Measurements from ENCODE around the gene LANCL3.

LANCL3 gene

GRCh38 chrX:37701588-37701987, 130.1 kb downstream of the LANCL3 start:
- Histone ChIP-seq H3K36me3 (ENCODE audit: control insufficient read depth in 4 of 4, insufficient read depth in 4 of 4, low read length in 3 of 4) (no peaks in the 10 kb centered on the region), H3K9me3 (ENCODE audit: control extremely low read depth in 1 of 5, control insufficient read depth in 4 of 5, insufficient read depth in 2 of 5, low read depth in 1 of 5, low read length in 4 of 5) (no peaks in the 10 kb centered on the region), H3K27me3 (replicated peaks in 2 of 5; ENCODE audit: control insufficient read depth in 4 of 5, insufficient read depth in 5 of 5, low read length in 4 of 5) (peaks cover 0 to 3% (median 0%) of the 10 kb centered on the region in 5 experiments), H3K4me3 (ENCODE audit: control insufficient read depth in 1 of 7, extremely low read depth in 1 of 7, insufficient read depth in 4 of 7, low read depth in 2 of 7, low read length in 6 of 7) (no peak overlapping the region), H3K4me1 (ENCODE audit: control extremely low read depth in 1 of 4, control insufficient read depth in 4 of 4, insufficient read depth in 4 of 4, low read length in 3 of 4) (no peaks in the 10 kb centered on the region), H3K27ac (ENCODE audit: insufficient read depth in 1 of 2, low read depth in 1 of 2, low read length in 2 of 2, poor library complexity in 1 of 2, severe bottlenecking in 2 of 2) (no peak overlapping the region)
- ChIA-PET POLR2A (no interaction called here), CTCF (no interaction called here)
- 71% methylated on average over 3 of the region's 4 CpGs for WGBS (ENCODE audit: insufficient coverage)
- no peak for DNase-seq

DNA sequence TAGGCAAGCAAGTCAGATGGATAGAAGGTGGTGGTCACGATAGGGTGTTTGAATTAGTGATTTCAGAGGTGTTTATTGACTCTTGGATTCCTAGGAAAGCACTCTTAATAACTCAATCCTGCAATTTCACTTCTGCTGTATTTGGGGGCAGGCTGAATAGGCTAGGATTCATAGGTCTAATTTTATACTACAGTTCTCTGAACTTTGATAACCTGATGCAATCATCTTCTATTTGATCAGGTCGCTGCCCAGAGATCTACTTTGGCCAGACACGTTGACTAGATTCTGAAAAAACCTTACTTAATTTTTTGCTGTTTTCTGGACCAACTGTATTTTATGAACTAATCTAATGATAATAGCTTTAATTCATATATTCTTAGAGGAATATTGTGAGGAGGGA, 140.5 kb downstream of the LANCL3 start:
- Histone ChIP-seq H3K4me1 (ENCODE audit: control extremely low read depth in 1 of 4, control insufficient read depth in 4 of 4, insufficient read depth in 4 of 4, low read length in 3 of 4) (no peaks in the 10 kb centered on the region), H3K4me3 (ENCODE audit: control insufficient read depth in 1 of 7, extremely low read depth in 1 of 7, insufficient read depth in 4 of 7, low read depth in 2 of 7, low read length in 6 of 7) (no peak overlapping the region), H3K36me3 (ENCODE audit: control insufficient read depth in 4 of 4, insufficient read depth in 4 of 4, low read length in 3 of 4) (no peaks in the 10 kb centered on the region), H3K27ac (ENCODE audit: insufficient read depth in 1 of 2, low read depth in 1 of 2, low read length in 2 of 2, poor library complexity in 1 of 2, severe bottlenecking in 2 of 2) (no peak overlapping the region), H3K27me3 (replicated peaks in 2 of 5; ENCODE audit: control insufficient read depth in 4 of 5, insufficient read depth in 5 of 5, low read length in 4 of 5) (no peaks in the 10 kb centered on the region), H3K9me3 (ENCODE audit: control extremely low read depth in 1 of 5, control insufficient read depth in 4 of 5, insufficient read depth in 2 of 5, low read depth in 1 of 5, low read length in 4 of 5) (no peaks in the 10 kb centered on the region)
- ChIA-PET POLR2A (no interaction called here), CTCF (no interaction called here)
- DNase-seq, result no peak
- 80% methylated on average over 2 of the region's 3 CpGs for WGBS (ENCODE audit: insufficient coverage)

GRCh38 chrX:37712458-37712857, 141.0 kb downstream of the LANCL3 start:
- 20% methylated on average over 1 of the region's 3 CpGs for WGBS (ENCODE audit: insufficient coverage)
- H3K4me3 ChIP-seq (ENCODE audit: control insufficient read depth in 1 of 7, extremely low read depth in 1 of 7, insufficient read depth in 4 of 7, low read depth in 2 of 7, low read length in 6 of 7), result no peak overlapping the region
- H3K27me3 ChIP-seq (replicated peaks in 2 of 5; ENCODE audit: control insufficient read depth in 4 of 5, insufficient read depth in 5 of 5, low read length in 4 of 5), result no peaks in the 10 kb centered on the region
- CTCF ChIA-PET, result no interaction called here
- no peak for DNase-seq
- no peaks in the 10 kb centered on the region for H3K36me3 ChIP-seq (ENCODE audit: control insufficient read depth in 4 of 4, insufficient read depth in 4 of 4, low read length in 3 of 4)
- POLR2A ChIA-PET, result no interaction called here
- H3K27ac ChIP-seq (ENCODE audit: insufficient read depth in 1 of 2, low read depth in 1 of 2, low read length in 2 of 2, poor library complexity in 1 of 2, severe bottlenecking in 2 of 2), result no peak overlapping the region
- no peaks in the 10 kb centered on the region for H3K9me3 ChIP-seq (ENCODE audit: control extremely low read depth in 1 of 5, control insufficient read depth in 4 of 5, insufficient read depth in 2 of 5, low read depth in 1 of 5, low read length in 4 of 5)
- H3K4me1 ChIP-seq (ENCODE audit: control extremely low read depth in 1 of 4, control insufficient read depth in 4 of 4, insufficient read depth in 4 of 4, low read length in 3 of 4), result no peaks in the 10 kb centered on the region

DNA sequence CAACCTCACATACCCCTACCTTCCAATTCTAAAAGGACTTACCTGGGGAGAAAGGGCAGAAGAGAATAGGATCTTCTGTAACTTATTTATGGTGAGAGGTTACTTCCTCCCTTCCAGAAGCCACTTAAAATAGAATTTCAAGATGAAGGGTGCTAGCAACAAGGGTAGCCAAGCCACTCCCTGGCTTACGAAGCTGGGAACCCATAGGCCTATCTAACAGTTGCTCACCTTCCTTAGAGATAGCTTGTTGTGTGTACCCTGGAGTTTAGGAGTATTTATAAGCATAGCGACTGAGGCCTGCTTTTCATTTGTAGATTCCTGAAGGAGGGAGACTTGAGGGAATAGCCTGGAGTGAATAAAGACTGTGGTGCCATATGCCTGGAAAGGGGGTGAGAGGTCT, 143.0 kb downstream of the LANCL3 start:
- CTCF ChIA-PET, result no interaction called here
- Histone ChIP-seq H3K27me3 (replicated peaks in 2 of 5; ENCODE audit: control insufficient read depth in 4 of 5, insufficient read depth in 5 of 5, low read length in 4 of 5) (no peaks in the 10 kb centered on the region), H3K27ac (ENCODE audit: insufficient read depth in 1 of 2, low read depth in 1 of 2, low read length in 2 of 2, poor library complexity in 1 of 2, severe bottlenecking in 2 of 2) (no peak overlapping the region), H3K4me3 (ENCODE audit: control insufficient read depth in 1 of 7, extremely low read depth in 1 of 7, insufficient read depth in 4 of 7, low read depth in 2 of 7, low read length in 6 of 7) (no peak overlapping the region), H3K9me3 (ENCODE audit: control extremely low read depth in 1 of 5, control insufficient read depth in 4 of 5, insufficient read depth in 2 of 5, low read depth in 1 of 5, low read length in 4 of 5) (peaks cover 0 to 2% (median 0%) of the 10 kb centered on the region in 5 experiments), H3K36me3 (ENCODE audit: control insufficient read depth in 4 of 4, insufficient read depth in 4 of 4, low read length in 3 of 4) (no peaks in the 10 kb centered on the region), H3K4me1 (ENCODE audit: control extremely low read depth in 1 of 4, control insufficient read depth in 4 of 4, insufficient read depth in 4 of 4, low read length in 3 of 4) (no peaks in the 10 kb centered on the region)
- no peak for DNase-seq
- 80% methylated on average over 2 of the region's 2 CpGs for WGBS (ENCODE audit: insufficient coverage)
- POLR2A ChIA-PET, result no interaction called here

DNA sequence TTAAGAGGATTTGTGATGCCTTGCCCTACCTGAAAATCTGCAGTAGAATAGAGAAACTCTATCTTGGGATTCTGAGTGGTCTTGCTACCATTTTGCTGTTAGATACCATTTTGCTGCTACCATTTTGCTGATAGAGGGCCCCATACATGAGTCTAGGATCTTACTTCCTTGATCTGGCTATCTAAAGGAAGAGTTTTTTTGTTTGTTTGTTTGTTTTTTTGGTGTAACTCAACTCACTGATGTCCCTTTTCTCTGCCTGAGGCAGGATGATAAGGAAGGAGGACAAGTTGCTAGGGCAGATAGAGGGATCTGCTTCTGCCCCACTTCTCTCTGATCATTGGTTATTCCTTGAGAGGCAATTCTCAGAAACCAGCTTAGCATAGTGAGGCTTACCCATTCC, 145.1 kb downstream of the LANCL3 start:
- no peak for DNase-seq
- Histone ChIP-seq H3K4me1 (ENCODE audit: control extremely low read depth in 1 of 4, control insufficient read depth in 4 of 4, insufficient read depth in 4 of 4, low read length in 3 of 4) (no peaks in the 10 kb centered on the region), H3K4me3 (ENCODE audit: control insufficient read depth in 1 of 7, extremely low read depth in 1 of 7, insufficient read depth in 4 of 7, low read depth in 2 of 7, low read length in 6 of 7) (no peak overlapping the region), H3K9me3 (ENCODE audit: control extremely low read depth in 1 of 5, control insufficient read depth in 4 of 5, insufficient read depth in 2 of 5, low read depth in 1 of 5, low read length in 4 of 5) (peaks cover 0 to 2% (median 0%) of the 10 kb centered on the region in 5 experiments), H3K27me3 (replicated peaks in 2 of 5; ENCODE audit: control insufficient read depth in 4 of 5, insufficient read depth in 5 of 5, low read length in 4 of 5) (no peaks in the 10 kb centered on the region), H3K27ac (ENCODE audit: insufficient read depth in 1 of 2, low read depth in 1 of 2, low read length in 2 of 2, poor library complexity in 1 of 2, severe bottlenecking in 2 of 2) (no peak overlapping the region), H3K36me3 (ENCODE audit: control insufficient read depth in 4 of 4, insufficient read depth in 4 of 4, low read length in 3 of 4) (no peaks in the 10 kb centered on the region)
- ChIA-PET CTCF (no interaction called here), POLR2A (no interaction called here)

DNA sequence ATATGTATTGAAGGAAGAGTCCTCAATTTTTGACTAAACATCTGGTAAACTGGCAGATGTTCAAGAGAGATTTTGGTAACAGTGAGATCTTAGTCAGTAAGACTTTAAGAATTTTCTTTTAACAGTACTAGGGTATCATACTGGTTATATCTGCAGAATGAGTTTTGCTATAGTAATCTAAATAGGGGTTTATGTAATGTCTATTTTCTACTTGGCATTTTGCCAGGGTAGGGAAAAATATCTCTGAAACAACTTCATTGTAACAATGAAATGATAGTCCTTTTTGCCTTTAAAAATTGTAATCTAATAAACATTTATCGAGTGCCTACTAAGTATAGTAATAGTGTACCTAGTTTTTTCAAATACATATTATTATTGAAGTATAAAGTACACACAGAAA, 146.2 kb downstream of the LANCL3 start:
- Histone ChIP-seq H3K27me3 (replicated peaks in 2 of 5; ENCODE audit: control insufficient read depth in 4 of 5, insufficient read depth in 5 of 5, low read length in 4 of 5) (no peaks in the 10 kb centered on the region), H3K27ac (ENCODE audit: insufficient read depth in 1 of 2, low read depth in 1 of 2, low read length in 2 of 2, poor library complexity in 1 of 2, severe bottlenecking in 2 of 2) (no peak overlapping the region), H3K4me1 (ENCODE audit: control extremely low read depth in 1 of 4, control insufficient read depth in 4 of 4, insufficient read depth in 4 of 4, low read length in 3 of 4) (no peaks in the 10 kb centered on the region), H3K4me3 (ENCODE audit: control insufficient read depth in 1 of 7, extremely low read depth in 1 of 7, insufficient read depth in 4 of 7, low read depth in 2 of 7, low read length in 6 of 7) (no peak overlapping the region), H3K9me3 (ENCODE audit: control extremely low read depth in 1 of 5, control insufficient read depth in 4 of 5, insufficient read depth in 2 of 5, low read depth in 1 of 5, low read length in 4 of 5) (peaks cover 0 to 2% (median 0%) of the 10 kb centered on the region in 5 experiments), H3K36me3 (ENCODE audit: control insufficient read depth in 4 of 4, insufficient read depth in 4 of 4, low read length in 3 of 4) (no peaks in the 10 kb centered on the region)
- CTCF ChIA-PET, result no interaction called here
- WGBS (ENCODE audit: insufficient coverage), result no CpG with 5 or more reads among the region's 1 CpG
- POLR2A ChIA-PET, result no interaction called here
- no peak for DNase-seq

GRCh38 chrX:37722595-37722994, 151.1 kb downstream of the LANCL3 start:
- no peak for DNase-seq
- no peak overlapping the region for H3K4me3 ChIP-seq (ENCODE audit: control insufficient read depth in 1 of 7, extremely low read depth in 1 of 7, insufficient read depth in 4 of 7, low read depth in 2 of 7, low read length in 6 of 7)
- H3K36me3 ChIP-seq (ENCODE audit: control insufficient read depth in 4 of 4, insufficient read depth in 4 of 4, low read length in 3 of 4), result no peaks in the 10 kb centered on the region
- no peaks in the 10 kb centered on the region for H3K4me1 ChIP-seq (ENCODE audit: control extremely low read depth in 1 of 4, control insufficient read depth in 4 of 4, insufficient read depth in 4 of 4, low read length in 3 of 4)
- CTCF ChIA-PET, result no interaction called here
- H3K27me3 ChIP-seq (replicated peaks in 2 of 5; ENCODE audit: control insufficient read depth in 4 of 5, insufficient read depth in 5 of 5, low read length in 4 of 5), result no peaks in the 10 kb centered on the region
- WGBS (ENCODE audit: insufficient coverage), result 33% methylated on average over 1 of the region's 1 CpG
- no peak overlapping the region for H3K27ac ChIP-seq (ENCODE audit: insufficient read depth in 1 of 2, low read depth in 1 of 2, low read length in 2 of 2, poor library complexity in 1 of 2, severe bottlenecking in 2 of 2)
- H3K9me3 ChIP-seq (ENCODE audit: control extremely low read depth in 1 of 5, control insufficient read depth in 4 of 5, insufficient read depth in 2 of 5, low read depth in 1 of 5, low read length in 4 of 5), result peaks cover 0 to 3% (median 0%) of the 10 kb centered on the region in 5 experiments
- POLR2A ChIA-PET, result no interaction called here

DNA sequence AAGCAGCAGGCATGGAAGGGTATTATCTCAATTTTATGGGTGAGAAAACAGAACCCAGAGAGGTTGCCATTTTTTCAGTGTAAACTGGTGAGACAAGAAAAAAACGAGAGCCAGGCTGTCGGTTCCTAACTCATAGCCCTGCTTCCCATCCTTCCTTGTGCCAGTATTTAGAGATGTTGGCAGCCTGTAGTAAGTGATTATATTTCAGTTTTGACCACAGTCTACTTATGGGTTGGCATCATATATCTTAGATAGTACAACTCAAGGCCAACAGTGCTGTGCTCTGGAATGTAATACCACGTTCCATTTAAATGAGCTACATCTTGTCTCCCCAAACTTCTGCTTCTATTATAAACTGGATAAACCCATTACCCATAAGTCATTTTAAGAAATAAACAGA, 154.9 kb downstream of the LANCL3 start:
- DNase-seq, result no peak
- no peak overlapping the region for H3K4me3 ChIP-seq (ENCODE audit: control insufficient read depth in 1 of 7, extremely low read depth in 1 of 7, insufficient read depth in 4 of 7, low read depth in 2 of 7, low read length in 6 of 7)
- CTCF ChIA-PET, result no interaction called here
- POLR2A ChIA-PET, result no interaction called here
- no CpG with 5 or more reads among the region's 3 CpGs for WGBS (ENCODE audit: insufficient coverage)
- H3K9me3 ChIP-seq (ENCODE audit: control extremely low read depth in 1 of 5, control insufficient read depth in 4 of 5, insufficient read depth in 2 of 5, low read depth in 1 of 5, low read length in 4 of 5), result peaks cover 0 to 3% (median 0%) of the 10 kb centered on the region in 5 experiments
- no peaks in the 10 kb centered on the region for H3K27me3 ChIP-seq (replicated peaks in 2 of 5; ENCODE audit: control insufficient read depth in 4 of 5, insufficient read depth in 5 of 5, low read length in 4 of 5)
- H3K4me1 ChIP-seq (ENCODE audit: control extremely low read depth in 1 of 4, control insufficient read depth in 4 of 4, insufficient read depth in 4 of 4, low read length in 3 of 4), result no peaks in the 10 kb centered on the region
- H3K36me3 ChIP-seq (ENCODE audit: control insufficient read depth in 4 of 4, insufficient read depth in 4 of 4, low read length in 3 of 4), result no peaks in the 10 kb centered on the region
- no peak overlapping the region for H3K27ac ChIP-seq (ENCODE audit: insufficient read depth in 1 of 2, low read depth in 1 of 2, low read length in 2 of 2, poor library complexity in 1 of 2, severe bottlenecking in 2 of 2)
